OCI-LY3 (cell line): ENCODE results near the gene SCNM1.

ENCODE experiments used
- CTCF ChIP-seq: fragments of 200-600, 300-600 bp; sonication (generic); IDR thresholded peaks from 2 replicates; pipeline ENCODE4 v1.5.1; 2014; ENCODE audit warnings: antibody characterized with exemption, low read length, low read depth
- EZH2phosphoT487 ChIP-seq: fragments of 200-600 bp; shearing (Covaris generic); IDR thresholded peaks from 2 replicates; pipeline ENCODE4 v1.6.1; 2018; ENCODE audit warnings: antibody characterized with exemption, mixed run types, low read depth

- TF ChIP-seq CTCF (no peak), EZH2phosphoT487 (no peak)
These were observed 27.9 kb downstream of the SCNM1 start for GRCh38 chr1:151193856-151194255.
